HFF-Myc (cell line): ENCODE data around the gene GABARAPL1.
"Not testable (repeated sequence)": the region's sequence is repeated elsewhere in the genome, so short reads cannot be mapped to it uniquely, and the experiment has no call there.

Experiments
- DNase-seq: peaks from one replicate; pipeline ENCODE4 v3.0.0-alpha.2; 2011; ENCODE audit warnings: low read depth; ENCODE audit errors: extremely low read depth
- H3K4me3 ChIP-seq: replicated peaks from 2 replicates; pipeline ENCODE4 v1.5.1; 2011; ENCODE audit warnings: low read depth, mild to moderate bottlenecking, control low read depth, low read length
- TF ChIP-seq, protein P1 (sequence below): IDR thresholded peaks from 2 replicates; pipeline ENCODE4 v1.5.1; 2012; ENCODE audit warnings: mild to moderate bottlenecking, low read depth, low read length, control low read depth; ENCODE audit errors: missing control alignments

The GABARAPL1 gene

DNA sequence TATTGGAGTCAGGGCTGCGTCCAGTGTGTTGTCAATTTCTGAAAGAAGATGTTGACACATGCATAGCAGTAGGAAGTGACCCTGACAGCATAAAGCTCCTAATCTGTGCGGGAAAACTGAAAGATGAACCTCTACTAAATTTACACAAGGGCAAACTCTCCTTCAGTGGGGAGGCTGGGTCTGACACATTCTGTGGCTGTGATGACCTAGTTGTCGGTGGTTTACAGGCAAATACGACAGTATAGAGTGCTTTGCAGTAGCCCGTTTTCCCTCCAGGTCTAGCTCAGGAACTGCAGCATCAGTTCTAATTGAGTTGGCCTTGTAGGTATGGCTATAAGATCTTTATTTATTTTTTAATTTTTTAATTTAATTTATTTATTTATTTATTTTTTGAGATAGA lies 14.8 kb upstream of the GABARAPL1 start:
- TF ChIP-seq, protein P1, sequence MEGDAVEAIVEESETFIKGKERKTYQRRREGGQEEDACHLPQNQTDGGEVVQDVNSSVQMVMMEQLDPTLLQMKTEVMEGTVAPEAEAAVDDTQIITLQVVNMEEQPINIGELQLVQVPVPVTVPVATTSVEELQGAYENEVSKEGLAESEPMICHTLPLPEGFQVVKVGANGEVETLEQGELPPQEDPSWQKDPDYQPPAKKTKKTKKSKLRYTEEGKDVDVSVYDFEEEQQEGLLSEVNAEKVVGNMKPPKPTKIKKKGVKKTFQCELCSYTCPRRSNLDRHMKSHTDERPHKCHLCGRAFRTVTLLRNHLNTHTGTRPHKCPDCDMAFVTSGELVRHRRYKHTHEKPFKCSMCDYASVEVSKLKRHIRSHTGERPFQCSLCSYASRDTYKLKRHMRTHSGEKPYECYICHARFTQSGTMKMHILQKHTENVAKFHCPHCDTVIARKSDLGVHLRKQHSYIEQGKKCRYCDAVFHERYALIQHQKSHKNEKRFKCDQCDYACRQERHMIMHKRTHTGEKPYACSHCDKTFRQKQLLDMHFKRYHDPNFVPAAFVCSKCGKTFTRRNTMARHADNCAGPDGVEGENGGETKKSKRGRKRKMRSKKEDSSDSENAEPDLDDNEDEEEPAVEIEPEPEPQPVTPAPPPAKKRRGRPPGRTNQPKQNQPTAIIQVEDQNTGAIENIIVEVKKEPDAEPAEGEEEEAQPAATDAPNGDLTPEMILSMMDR = no peak
- no peak for DNase-seq
- no peak overlapping the region for H3K4me3 ChIP-seq

DNA sequence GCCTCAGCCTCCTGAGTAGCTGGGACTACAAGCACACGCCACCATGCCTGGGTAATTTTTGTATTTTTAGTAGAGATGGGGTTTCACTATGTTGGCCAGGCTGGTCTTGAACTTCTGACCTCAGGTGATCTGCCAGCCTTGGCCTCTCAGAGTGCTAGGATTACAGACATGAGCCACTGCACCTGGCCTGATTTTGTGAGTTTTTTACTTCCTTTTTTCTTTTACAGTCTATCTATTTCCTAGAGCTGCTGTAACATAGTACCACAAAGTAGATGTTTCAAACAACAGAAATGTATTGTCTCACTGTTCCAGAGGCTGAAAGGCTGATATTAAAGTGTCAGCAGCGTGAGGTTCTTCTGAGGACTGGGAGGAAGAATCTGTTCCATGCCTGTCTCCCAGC lies 8.2 kb upstream of the GABARAPL1 start:
- not testable (repeated sequence) for DNase-seq, H3K4me3 ChIP-seq

DNA sequence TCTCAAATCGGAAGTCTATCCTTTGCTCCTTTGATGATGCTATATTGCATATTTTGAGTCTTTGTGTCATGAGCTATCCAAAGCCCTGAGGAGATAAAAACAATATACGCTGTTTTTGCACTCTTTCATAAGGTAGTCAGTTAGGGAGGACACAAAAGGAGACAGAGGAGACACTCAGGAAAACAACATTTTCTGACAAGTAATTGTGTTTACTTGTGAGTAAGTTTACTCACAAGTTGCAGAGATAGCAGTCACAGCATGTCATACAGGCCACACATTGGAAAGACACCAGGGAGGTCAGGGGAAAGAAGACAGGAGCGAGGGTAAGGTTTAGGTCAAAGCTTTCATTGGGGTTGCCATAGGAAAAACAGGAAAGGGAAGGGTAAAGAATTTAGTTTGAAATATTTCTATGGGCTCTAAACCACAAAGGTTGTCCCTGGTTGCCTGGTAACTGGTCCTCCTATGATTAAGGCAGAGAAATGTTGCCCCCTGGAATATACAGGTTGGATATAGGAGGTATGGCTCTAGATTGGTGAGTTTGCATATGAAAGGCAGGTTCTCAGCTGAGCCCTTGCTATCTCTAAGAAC lies 7.4 kb upstream of the GABARAPL1 start:
- TF ChIP-seq, protein P1 = no peak
- no peak for DNase-seq
- H3K4me3 ChIP-seq = no peak overlapping the region

DNA sequence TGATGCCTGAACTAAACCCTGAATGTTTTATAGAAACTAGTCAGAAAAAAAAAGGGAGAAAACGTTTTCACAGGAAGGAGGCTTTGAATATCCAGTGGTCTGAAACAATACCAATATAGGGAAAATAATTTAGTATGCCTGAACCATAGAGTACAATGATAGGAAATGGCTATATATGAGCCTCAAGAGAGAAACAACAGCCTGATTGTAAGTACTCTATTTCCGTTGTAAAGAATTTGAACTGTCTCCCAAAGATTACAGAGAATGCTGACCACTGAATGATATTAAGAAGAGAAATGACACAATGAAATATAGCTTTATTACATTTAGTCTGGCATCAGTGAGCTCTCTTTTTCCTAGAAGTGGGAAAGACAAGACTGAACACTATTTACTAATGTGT lies 5.5 kb upstream of the GABARAPL1 start:
- DNase-seq = no peak
- H3K4me3 ChIP-seq = no peak overlapping the region
- TF ChIP-seq, protein P1 = no peak

DNA sequence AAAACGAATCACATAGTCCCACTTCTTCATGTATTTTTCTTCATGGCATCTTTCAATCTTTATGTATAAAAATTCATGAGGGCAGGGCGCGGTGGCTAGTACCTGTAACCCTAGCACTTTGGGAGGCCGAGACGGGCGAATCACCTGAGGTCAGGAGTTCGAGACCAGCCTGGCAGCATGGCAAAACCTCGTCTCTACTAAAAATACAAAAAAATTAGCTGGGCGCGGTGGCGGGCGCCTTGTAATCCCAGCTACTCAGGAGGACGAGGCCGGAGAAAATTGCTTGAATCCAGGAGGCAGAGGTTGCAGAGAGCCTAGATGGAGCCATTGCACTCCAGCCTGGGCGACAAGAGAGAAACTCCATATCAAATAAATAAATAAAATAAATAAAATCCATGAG lies 2.5 kb upstream of the GABARAPL1 start:
- TF ChIP-seq, protein P1 = no peak
- no peak overlapping the region for H3K4me3 ChIP-seq

DNA sequence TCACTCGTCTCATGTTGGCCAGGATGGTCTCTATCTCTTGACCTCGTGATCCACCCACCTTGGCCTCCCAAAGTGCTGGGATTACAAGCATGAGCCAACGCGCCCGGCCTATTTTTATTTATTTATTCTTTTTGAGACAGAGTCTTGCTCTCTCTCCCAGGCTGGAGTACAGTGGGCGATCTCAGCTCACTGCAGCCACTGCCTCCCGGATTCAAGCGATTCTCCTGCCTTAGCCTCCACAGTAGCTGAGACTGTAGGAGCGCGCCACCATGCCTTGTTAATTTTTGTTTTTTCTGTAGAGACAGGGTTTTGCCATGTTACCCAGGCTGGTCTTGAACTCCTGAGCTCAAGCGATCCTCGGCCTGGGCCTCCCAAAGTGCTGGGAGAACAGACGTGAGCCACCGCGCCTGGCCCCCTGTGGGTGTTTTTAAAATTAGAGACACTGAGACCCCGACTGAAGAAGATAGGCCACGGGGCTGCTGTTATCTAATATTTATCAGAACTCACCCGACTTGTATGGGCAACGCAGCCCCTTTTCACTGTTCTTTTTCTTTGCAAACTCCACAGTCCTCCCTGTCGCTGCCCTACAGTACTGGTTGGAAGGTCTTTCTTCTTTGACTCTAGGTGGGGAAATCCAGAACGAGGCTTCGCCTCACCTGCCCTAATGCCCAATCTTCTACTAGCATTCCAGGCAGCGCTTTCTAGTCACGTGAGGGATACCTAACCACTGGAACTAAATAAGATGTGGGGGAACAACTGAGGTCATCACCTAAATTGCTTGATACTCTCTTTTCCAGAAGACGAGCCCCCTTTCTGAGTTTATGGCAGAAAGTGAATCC lies 1.4 kb upstream of the GABARAPL1 start:
- no peak for DNase-seq
- TF ChIP-seq, protein P1 = no peak
- no peak overlapping the region for H3K4me3 ChIP-seq

More for the DNA sequence above, 2.5 kb upstream of the GABARAPL1 start:
- no peak for DNase-seq

DNA sequence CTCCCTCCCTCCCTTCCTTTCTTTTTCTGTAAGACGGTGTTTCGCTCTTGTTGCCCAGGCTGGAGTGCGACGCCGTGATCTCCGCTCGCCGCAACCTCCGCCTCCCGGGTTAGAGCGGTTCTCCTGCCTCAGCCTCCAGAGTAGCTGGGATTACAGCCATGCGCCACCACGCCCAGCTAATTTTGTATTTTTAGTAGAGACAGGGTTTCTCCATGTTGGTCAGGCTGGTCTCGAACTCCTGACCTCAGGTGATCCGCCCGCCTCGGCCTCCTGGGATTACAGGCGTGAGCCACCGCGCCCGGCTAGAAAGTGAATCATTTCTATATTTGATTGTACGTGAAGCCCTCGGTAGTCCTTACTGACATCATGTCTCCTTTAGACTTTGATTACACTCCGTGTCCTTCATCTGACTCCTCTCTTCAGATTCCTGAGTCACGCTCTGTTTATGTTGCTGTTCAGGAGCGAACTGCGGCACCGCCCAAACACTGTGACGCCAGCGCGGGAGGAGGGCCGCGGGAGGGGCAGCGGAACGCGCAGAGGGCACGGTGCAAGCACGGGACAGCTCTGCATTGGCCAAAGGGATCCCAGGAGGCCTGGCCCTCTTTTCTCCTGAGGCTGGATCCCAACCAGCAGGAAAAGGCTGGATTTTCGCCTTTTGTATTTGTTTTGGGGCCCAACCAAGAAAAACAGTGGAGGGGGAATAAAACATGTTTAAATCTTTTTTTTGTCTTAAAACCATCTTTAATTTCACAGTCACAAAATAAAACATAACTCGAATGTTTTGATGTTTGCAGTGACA lies 538 bp upstream of the GABARAPL1 start:
- H3K4me3 ChIP-seq = peak overlapping the region; percentile 74
- DNase-seq = peak; percentile 97
- TF ChIP-seq, protein P1 = no peak
